B cell (primary cell): Measurements from ENCODE around the gene AXIN1. TPM values are rescaled to one million over a fixed set of nuclear protein-coding genes. Genes with fewer than 3 reads are reported as not detected.

Experiments used
- ATAC-seq: fragments of 200-7000 bp; cut with Tn5 transposase; one replicate; pipeline ENCODE4 v1.10.0; 2021; ENCODE audit warnings: low read depth, mild to moderate bottlenecking, moderate number of reproducible peaks, moderate library complexity
- CTCF ChIA-PET: fragments of 350-600 bp; sonication (Branson Sonifier 250); formaldehyde crosslinking; loops from one replicate; lab custom pipeline; 2021; ENCODE audit warnings: antibody characterized with exemption, inconsistent platforms; lab: Charles Lee
- POLR2A ChIA-PET: fragments of 350-600 bp; sonication (Branson Sonifier 250); formaldehyde crosslinking; loops from one replicate; lab custom pipeline; 2021; ENCODE audit warnings: antibody characterized with exemption; lab: Charles Lee
- DNase-seq: peaks from one replicate; pipeline ENCODE4 v3.0.0; 2013
- H2AFZ ChIP-seq: 2 replicates; pipeline ENCODE4 v1.6.1; 2012; ENCODE audit warnings: mild to moderate bottlenecking, low read depth, low read length; ENCODE audit not compliant: insufficient read depth, poor library complexity, severe bottlenecking
- H3K27ac ChIP-seq, 2 donors: 1 replicate in 1 of 2; 2 replicates in 1 of 2; pipeline ENCODE4 v1.5.1; 2012 to 2013; ENCODE audit warnings: low read length in 2 of 2, mild to moderate bottlenecking in 2 of 2, moderate library complexity in 1 of 2
- H3K27me3 ChIP-seq, 4 experiments: fragments of 200-600 bp in 1 of 4; sonication (generic) in 1 of 4; replicated peaks in 1 of 4; 1 replicate in 2 of 4; 2 replicates in 2 of 4; pipeline versions ENCODE4 v1.6.1 to v1.7.0; 2013 to 2016; ENCODE audit warnings: low read length in 3 of 4, mild to moderate bottlenecking in 2 of 4, mixed read lengths in 1 of 4, moderate library complexity in 1 of 4; ENCODE audit not compliant: insufficient read depth in 4 of 4, control insufficient read depth in 3 of 4; ENCODE audit errors: control extremely low read depth in 1 of 4
- H3K36me3 ChIP-seq, 2 experiments: replicated peaks in 1 of 2; 1 replicate in 1 of 2; 2 replicates in 1 of 2; pipeline versions ENCODE4 v1.6.1 to v1.7.1; 2013; ENCODE audit warnings: low read length in 1 of 2; ENCODE audit not compliant: insufficient read depth in 2 of 2, control insufficient read depth in 1 of 2; ENCODE audit errors: control extremely low read depth in 1 of 2, extremely low read depth in 1 of 2
- H3K4me1 ChIP-seq, 2 donors: fragments of 200-600 bp in 1 of 2; sonication (generic) in 1 of 2; 1 replicate in 1 of 2; 2 replicates in 1 of 2; pipeline versions ENCODE4 v1.5.1 to v1.6.1; 2013 to 2017; ENCODE audit warnings: low read length in 2 of 2; ENCODE audit not compliant: control insufficient read depth in 2 of 2, insufficient read depth in 2 of 2
- H3K4me2 ChIP-seq: replicated peaks from 2 replicates; pipeline ENCODE3; 2012; ENCODE audit warnings: mild to moderate bottlenecking, low read depth, low read length; ENCODE audit not compliant: poor library complexity, severe bottlenecking
- H3K4me3 ChIP-seq, 5 experiments: fragments of 200-600 bp in 1 of 5; sonication (generic) in 1 of 5; 1 replicate in 3 of 5; 2 replicates in 2 of 5; pipeline versions ENCODE4 v1.5.1 to v1.7.0; 2011 to 2016; ENCODE audit warnings: low read length in 4 of 5, mild to moderate bottlenecking in 4 of 5, low read depth in 2 of 5, control low read depth in 1 of 5, moderate library complexity in 1 of 5; ENCODE audit not compliant: insufficient read depth in 1 of 5; ENCODE audit errors: control extremely low read depth in 1 of 5, extremely low read depth in 1 of 5
- H3K79me2 ChIP-seq: fragments of 200-600 bp; sonication (generic); one replicate; pipeline ENCODE4 v1.6.0; 2016; ENCODE audit warnings: low read length; ENCODE audit not compliant: control insufficient read depth, insufficient read depth
- H3K9ac ChIP-seq: fragments of 200-600 bp; sonication (generic); 2 replicates; pipeline ENCODE4 v1.6.1; 2017; ENCODE audit warnings: mild to moderate bottlenecking, low read length, moderate library complexity
- H3K9me3 ChIP-seq, 3 donors: one replicate each; pipeline versions ENCODE4 v1.6.1 to v1.7.1; 2013; ENCODE audit warnings: low read length in 2 of 3; ENCODE audit not compliant: control insufficient read depth in 2 of 3, insufficient read depth in 1 of 3; ENCODE audit errors: control extremely low read depth in 1 of 3
- H4K20me1 ChIP-seq: 2 replicates; pipeline ENCODE4 v1.6.0; 2012; ENCODE audit warnings: mild to moderate bottlenecking, low read length; ENCODE audit not compliant: insufficient read depth, control insufficient read depth, poor library complexity, severe bottlenecking
- H3K27ac Mint-ChIP-seq: one replicate; pipeline ENCODE4 v1.8.0; 2021; ENCODE audit warnings: mixed read lengths
- H3K27me3 Mint-ChIP-seq: one replicate; pipeline ENCODE4 v1.8.0; 2021; ENCODE audit warnings: mixed read lengths
- H3K4me1 Mint-ChIP-seq: one replicate; pipeline ENCODE4 v1.8.0; 2021; ENCODE audit warnings: mixed read lengths
- H3K4me3 Mint-ChIP-seq: one replicate; pipeline ENCODE4 v1.8.0; 2021; ENCODE audit warnings: mixed read lengths
- H3K9me3 Mint-ChIP-seq: one replicate; pipeline ENCODE4 v1.8.0; 2022; ENCODE audit warnings: mixed read lengths; ENCODE audit not compliant: insufficient read depth
- CTCF ChIP-seq: fragments of 200-600 bp; IDR thresholded peaks from one replicate; pipeline ENCODE4 v1.8.0; 2022; ENCODE audit warnings: antibody characterized with exemption, mild to moderate bottlenecking
- EZH2 ChIP-seq: IDR thresholded peaks from 2 replicates; pipeline ENCODE4 v1.6.1; 2012; ENCODE audit warnings: borderline replicate concordance, low read depth, mild to moderate bottlenecking, moderate library complexity, low read length; ENCODE audit not compliant: insufficient read depth, poor library complexity, severe bottlenecking
- WGBS: methylation state at CpG from one replicate; pipeline ENCODE4 v1.1.5; 2013; ENCODE audit warnings: missing lambda C conversion rate; ENCODE audit not compliant: insufficient coverage; 5-methylcytosine and 5-hydroxymethylcytosine counted together
- intact Hi-C: fragments of 100-400 bp; cut with micrococcal nuclease; formaldehyde crosslinking; loops from one replicate; pipeline ENCODE4 v1.10.0; 2022
- polyA plus RNA-seq: library from polyadenylated mRNA; depleted of rRNA; stranded (reverse); fragments of >200 nt; gene quantifications from 2 replicates; pipeline ENCODE4 v1.2.3, GENCODE V29; 2012
- total RNA-seq, 2 donors: library from RNA; stranded (reverse); fragments of 120-200 nt in 1 of 2; gene quantifications; 1 replicate in 1 of 2; 2 replicates in 1 of 2; pipeline versions ENCODE4 v1.2.3 to v1.2.4, GENCODE V29; 2013 to 2022

Gene AXIN1
- total and polyA plus RNA-seq, 2 donors (not counting 1 experiment from before 2014, with no cell fraction given) = 39.0 to 40.8 TPM

- H3K4me2 ChIP-seq = no peak overlapping the region
- no peaks in the 10 kb centered on the region for H3K27me3 Mint-ChIP-seq
- POLR2A ChIA-PET = no interaction called here
- TF ChIP-seq EZH2 (no peak), CTCF (no peak)
- no peaks in the 10 kb centered on the region for H3K79me2 ChIP-seq
- ATAC-seq = no peak
- H4K20me1 ChIP-seq = peaks cover 8% of the 10 kb centered on the region
- no peaks in the 10 kb centered on the region for H3K36me3 ChIP-seq
- peaks cover 6% of the 10 kb centered on the region for H3K4me1 Mint-ChIP-seq
- no peak overlapping the region for H3K27ac ChIP-seq
- no peaks in the 10 kb centered on the region for H3K9me3 Mint-ChIP-seq
- intact Hi-C loops = no loop called here
- peaks cover 0 to 4% (median 0%) of the 10 kb centered on the region in 3 donors for H3K9me3 ChIP-seq
- H3K27ac Mint-ChIP-seq = no peak overlapping the region
- WGBS = 96% methylated on average over 8 of the region's 12 CpGs
- CTCF ChIA-PET = no interaction called here
- H3K9ac ChIP-seq = no peak overlapping the region
- no peak for DNase-seq
- H3K4me1 ChIP-seq = peaks cover 5 to 8% of the 10 kb centered on the region in 2 donors
- H2AFZ ChIP-seq = no peak overlapping the region
- H3K27me3 ChIP-seq = no peaks in the 10 kb centered on the region
- H3K4me3 ChIP-seq = no peak overlapping the region
- no peak overlapping the region for H3K4me3 Mint-ChIP-seq
Observed at GRCh38 chr16:356741-357140, 4.2 kb upstream of the AXIN1 start.

DNA sequence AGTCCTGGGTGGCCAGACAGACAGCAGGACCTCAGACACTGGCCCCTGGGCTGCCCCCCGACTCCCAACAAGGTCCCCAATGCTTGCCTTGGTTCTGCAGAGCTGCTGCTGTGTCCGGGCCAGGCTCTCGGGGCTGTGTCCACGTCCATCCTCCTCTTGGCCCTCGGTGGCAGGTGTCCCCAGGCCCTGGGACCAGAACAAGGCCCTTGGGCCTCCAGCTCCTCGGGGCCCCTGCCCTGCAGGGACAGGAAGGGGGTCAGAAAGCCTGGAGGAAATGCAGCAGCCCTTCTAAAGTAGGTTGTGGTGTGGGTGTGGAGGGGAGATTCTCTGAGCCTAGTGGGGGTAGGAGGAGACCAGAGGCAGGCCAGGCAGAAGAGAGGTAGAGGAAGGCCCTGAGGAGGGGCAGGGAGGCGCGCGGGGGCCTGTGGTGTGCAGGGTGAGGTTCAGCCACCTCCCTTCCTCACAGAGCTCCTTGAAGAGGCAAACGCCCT is 2.5 kb upstream of the AXIN1 start:
- DNase-seq = no peak
- H3K27me3 ChIP-seq = no peaks in the 10 kb centered on the region
- no peaks in the 10 kb centered on the region for H3K9me3 Mint-ChIP-seq
- peaks cover 9 to 16% of the 10 kb centered on the region in 2 donors for H3K4me1 ChIP-seq
- 78% methylated on average over 6 of the region's 10 CpGs for WGBS
- H3K9ac ChIP-seq = no peak overlapping the region
- H3K27ac ChIP-seq = no peak overlapping the region
- peaks cover 25% of the 10 kb centered on the region for H4K20me1 ChIP-seq
- POLR2A ChIA-PET = no interaction called here
- H3K4me1 Mint-ChIP-seq = peaks cover 14% of the 10 kb centered on the region
- TF ChIP-seq EZH2 = no peak
- TF ChIP-seq CTCF = no peak
- H3K36me3 ChIP-seq = no peaks in the 10 kb centered on the region
- no peaks in the 10 kb centered on the region for H3K27me3 Mint-ChIP-seq
- intact Hi-C loops = no loop called here
- no peak for ATAC-seq
- H2AFZ ChIP-seq = no peak overlapping the region
- H3K79me2 ChIP-seq = peaks cover 13% of the 10 kb centered on the region
- H3K9me3 ChIP-seq = peaks cover 0 to 4% (median 0%) of the 10 kb centered on the region in 3 donors
- CTCF ChIA-PET = interaction anchor here (1.1 kb wide), 1 partner anchor 289 kb away, joined by 4 read pairs; no protein-coding TSS in a partner anchor
- H3K27ac Mint-ChIP-seq = no peak overlapping the region
- H3K4me2 ChIP-seq = no peak overlapping the region
- no peak overlapping the region for H3K4me3 Mint-ChIP-seq
- no peak overlapping the region for H3K4me3 ChIP-seq
